ENCODE measurements around the gene DHX16. TPM values are rescaled to one million over a fixed set of nuclear protein-coding genes. Genes with fewer than 3 reads are reported as not detected.

The DHX16 gene
- total and polyA plus RNA-seq, 8 donors = 23.8 to 43.4 (median 40.0) TPM

DNA sequence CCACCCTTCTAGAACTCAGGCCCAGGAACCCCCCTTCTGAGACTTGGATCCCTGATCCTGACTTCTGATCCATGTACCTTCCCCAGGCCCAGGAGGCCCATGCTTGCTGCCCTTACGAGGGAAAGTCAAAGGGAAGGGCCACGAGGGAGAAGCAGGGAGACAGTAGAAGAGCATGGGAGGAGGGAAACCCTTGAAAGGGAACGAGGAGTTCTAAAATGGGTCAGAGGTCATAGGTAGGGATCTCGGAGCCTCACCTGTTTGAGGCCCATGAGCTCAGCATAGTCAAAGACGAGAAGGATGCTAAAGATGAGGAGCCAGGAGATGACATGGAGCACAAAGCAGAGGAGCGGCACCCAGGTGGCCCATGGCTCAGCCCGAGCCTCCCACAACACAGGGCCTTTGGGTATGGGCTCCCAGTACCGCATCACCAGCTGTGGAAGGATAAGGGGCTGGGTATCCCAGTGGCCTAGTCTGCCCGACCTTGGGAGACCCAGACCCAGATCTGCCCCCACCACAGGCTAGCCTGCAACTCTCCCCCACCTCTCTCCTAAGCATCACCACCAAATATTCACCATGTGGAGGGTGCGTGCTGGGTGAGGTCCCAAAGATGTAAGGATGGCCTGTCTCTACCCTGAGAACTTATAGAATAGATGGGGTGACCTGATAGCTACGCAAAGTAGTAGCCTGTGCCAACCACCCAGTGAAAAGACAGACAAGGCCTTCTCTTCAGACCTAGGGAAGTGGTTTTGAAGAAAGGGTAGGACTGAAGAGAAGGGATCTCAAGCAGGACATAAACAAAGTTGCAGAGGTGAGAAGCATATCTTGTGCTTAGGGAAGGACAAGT lies 16.4 kb upstream of the DHX16 start:
- H3K36me3 ChIP-seq = peaks cover 0 to 11% of the 10 kb centered on the region in 2 donors
- H3K4me1 ChIP-seq = peaks cover 14 to 42% of the 10 kb centered on the region in 2 donors
- peak overlapping the region in 1 of 2 donors; percentile 91 for H3K4me3 ChIP-seq
- DNase-seq = no peak
- no peaks in the 10 kb centered on the region for H3K27me3 ChIP-seq
- intact Hi-C loops (cut with DNase I) = loop anchor here in 1 of 2 donors (10.0 kb wide), 1 partner anchor 46 kb away; no protein-coding TSS in a partner anchor
- ATAC-seq = no peak
- TF ChIP-seq, protein P1, sequence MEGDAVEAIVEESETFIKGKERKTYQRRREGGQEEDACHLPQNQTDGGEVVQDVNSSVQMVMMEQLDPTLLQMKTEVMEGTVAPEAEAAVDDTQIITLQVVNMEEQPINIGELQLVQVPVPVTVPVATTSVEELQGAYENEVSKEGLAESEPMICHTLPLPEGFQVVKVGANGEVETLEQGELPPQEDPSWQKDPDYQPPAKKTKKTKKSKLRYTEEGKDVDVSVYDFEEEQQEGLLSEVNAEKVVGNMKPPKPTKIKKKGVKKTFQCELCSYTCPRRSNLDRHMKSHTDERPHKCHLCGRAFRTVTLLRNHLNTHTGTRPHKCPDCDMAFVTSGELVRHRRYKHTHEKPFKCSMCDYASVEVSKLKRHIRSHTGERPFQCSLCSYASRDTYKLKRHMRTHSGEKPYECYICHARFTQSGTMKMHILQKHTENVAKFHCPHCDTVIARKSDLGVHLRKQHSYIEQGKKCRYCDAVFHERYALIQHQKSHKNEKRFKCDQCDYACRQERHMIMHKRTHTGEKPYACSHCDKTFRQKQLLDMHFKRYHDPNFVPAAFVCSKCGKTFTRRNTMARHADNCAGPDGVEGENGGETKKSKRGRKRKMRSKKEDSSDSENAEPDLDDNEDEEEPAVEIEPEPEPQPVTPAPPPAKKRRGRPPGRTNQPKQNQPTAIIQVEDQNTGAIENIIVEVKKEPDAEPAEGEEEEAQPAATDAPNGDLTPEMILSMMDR (IDR thresholded peaks at IDR 0.05) = no peak
- H3K9me3 ChIP-seq = no peaks in the 10 kb centered on the region
- peak overlapping the region; percentile 74 to 97 for H3K27ac ChIP-seq

DNA sequence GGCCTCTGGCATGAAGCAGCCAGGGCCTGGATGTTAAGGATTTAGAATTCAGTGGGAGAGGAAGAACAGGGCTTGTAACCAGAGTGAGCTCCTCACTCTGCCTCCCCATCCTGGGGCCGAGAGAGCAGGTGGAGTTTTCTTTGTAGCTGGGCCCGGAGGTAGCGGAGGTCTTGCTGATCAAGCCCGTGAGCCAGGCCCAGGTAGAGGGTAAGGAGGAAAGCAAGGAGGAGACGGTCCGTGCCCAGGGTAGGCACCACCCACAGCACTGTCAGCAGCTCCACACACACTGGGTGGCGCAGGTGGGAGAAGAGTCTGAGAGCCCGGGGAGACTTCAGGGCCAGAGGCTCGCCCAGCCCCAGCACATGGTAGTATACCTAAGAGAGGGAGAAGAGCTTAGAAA lies 15.8 kb upstream of the DHX16 start:
- no peak for ATAC-seq
- TF ChIP-seq, protein P1 (IDR thresholded peaks at IDR 0.05) = no peak
- H3K4me3 ChIP-seq = peak overlapping the region in 1 of 2 donors; percentile 91
- H3K27ac ChIP-seq = peak overlapping the region; percentile 96 to 97
- intact Hi-C loops (cut with DNase I) = loop anchor here in 1 of 2 donors (10.0 kb wide), 1 partner anchor 46 kb away; no protein-coding TSS in a partner anchor
- H3K36me3 ChIP-seq = peaks cover 0 to 14% of the 10 kb centered on the region in 2 donors
- H3K27me3 ChIP-seq = no peaks in the 10 kb centered on the region
- peaks cover 14 to 42% of the 10 kb centered on the region in 2 donors for H3K4me1 ChIP-seq
- DNase-seq = no peak
- H3K9me3 ChIP-seq = no peaks in the 10 kb centered on the region

DNA sequence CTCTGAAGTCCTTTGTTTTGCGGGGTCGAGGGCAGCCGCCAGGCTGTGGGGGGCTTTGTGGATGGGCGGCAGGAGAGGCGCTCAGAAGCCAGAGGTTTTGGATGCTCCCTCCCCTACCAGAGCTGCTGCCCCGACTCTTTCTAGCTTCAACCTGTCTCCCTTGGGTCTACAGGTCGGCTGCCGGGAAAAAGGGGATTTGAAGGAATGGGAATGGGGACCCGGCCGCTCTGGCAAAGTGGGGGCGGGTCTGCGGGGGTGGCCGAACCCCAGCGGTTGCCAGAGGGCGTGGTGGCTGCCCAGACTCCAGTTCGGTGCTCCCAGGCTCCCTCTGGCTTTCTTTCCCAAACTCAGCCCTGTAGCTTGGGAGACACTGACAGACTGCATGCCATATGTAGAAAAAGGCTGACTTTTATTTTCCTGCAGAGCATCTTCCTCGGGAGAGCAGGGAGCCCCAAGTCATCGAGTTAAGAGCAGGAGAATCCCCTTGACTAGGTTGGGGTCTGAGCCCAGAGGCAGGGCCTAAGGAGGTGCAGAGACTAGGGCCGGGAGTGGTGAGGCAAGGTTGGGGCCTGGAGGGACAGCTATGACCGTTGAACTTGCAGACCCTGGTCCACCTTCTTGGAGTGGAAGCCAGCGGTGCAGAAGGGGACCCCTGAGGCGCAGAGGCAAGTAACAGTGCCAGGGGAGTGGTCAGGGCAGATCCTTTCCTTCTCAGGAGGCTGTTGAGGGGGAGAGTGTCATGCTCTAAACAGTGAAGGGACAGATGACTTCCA lies 15.0 kb upstream of the DHX16 start:
- peak overlapping the region; percentile 96 to 97 for H3K27ac ChIP-seq
- ATAC-seq (no peak), DNase-seq (peak in 2 of 4 donors; percentile 52 to 61)
- peaks cover 0 to 14% of the 10 kb centered on the region in 2 donors for H3K36me3 ChIP-seq
- no peaks in the 10 kb centered on the region for H3K9me3 ChIP-seq
- intact Hi-C loops (cut with DNase I) = loop anchor here in 1 of 2 donors (10.0 kb wide), 1 partner anchor 47 kb away; no protein-coding TSS in a partner anchor
- no peaks in the 10 kb centered on the region for H3K27me3 ChIP-seq
- TF ChIP-seq, protein P1 (IDR thresholded peaks at IDR 0.05) = no peak
- peaks cover 14 to 42% of the 10 kb centered on the region in 2 donors for H3K4me1 ChIP-seq
- peak overlapping the region; percentile 53 to 91 for H3K4me3 ChIP-seq

DNA sequence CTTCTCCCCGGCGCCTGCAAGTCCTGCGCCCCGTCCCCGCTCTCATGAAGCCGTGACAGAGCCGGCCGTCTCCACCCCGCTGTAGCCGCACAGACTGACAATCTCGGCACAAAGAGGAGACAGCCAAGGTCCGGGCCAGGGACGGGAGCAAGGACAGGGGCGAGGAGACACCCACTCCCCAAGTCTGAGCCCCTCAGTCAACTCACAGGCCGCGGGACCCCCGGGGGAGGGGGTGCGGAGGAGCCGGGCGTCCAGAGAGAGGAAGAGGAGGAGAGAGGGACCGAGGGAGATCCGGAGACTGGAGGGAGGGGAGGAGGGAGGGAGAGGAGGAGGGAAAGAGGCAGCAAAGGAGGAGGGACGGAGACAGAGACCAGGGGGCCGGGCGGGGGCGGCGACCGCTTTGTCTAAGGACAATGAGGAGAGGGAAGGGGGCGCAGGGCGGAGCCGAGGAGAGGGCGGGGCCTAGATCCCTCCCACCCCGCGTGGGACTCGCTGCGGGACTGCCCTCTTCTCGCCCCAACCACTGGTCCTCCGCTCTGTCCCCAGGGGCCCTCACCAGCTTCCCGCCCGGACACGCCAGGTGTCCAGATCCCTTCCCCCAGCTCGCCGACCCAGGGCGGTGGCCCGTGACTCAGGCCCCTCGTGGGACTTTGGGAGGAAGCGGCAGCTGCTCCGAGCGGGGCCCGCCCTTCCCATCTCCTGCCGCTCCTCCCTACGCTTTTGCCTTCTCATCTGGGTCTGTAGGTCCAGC lies 14.3 kb upstream of the DHX16 start:
- Histone ChIP-seq H3K27me3 (no peaks in the 10 kb centered on the region), H3K4me3 (peak overlapping the region; percentile 53 to 91), H3K4me1 (peaks cover 14 to 45% of the 10 kb centered on the region in 2 donors), H3K27ac (peak overlapping the region; percentile 96 to 97), H3K36me3 (peaks cover 0 to 14% of the 10 kb centered on the region in 2 donors), H3K9me3 (no peaks in the 10 kb centered on the region)
- ATAC-seq = peak; percentile 71
- TF ChIP-seq, protein P1 (IDR thresholded peaks at IDR 0.05) = no peak
- peak; percentile 90 to 99 (median 96) for DNase-seq
- intact Hi-C loops (cut with DNase I) = loop anchor here in 1 of 2 donors (10.0 kb wide), 1 partner anchor 48 kb away; no protein-coding TSS in a partner anchor
